Measurements from ENCODE around the gene RGS19.

Gene RGS19

DNA sequence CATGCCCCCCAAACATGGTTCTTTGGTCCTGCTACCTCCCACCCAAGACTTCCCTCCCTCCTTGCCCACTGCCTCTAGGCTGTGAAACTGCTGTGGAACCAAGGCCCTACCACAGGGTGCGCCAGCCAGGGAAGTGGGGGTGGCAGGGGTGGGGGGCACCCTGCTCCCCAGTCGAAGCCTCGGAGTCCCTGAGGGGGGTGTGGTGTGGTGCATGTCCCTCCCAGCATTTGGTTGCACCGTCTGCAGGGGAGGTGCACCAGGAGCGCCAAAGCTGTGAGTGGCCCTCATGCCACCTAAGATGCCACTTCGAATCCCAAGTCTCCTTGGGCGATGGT is 1.8 kb downstream of the RGS19 start:
- DNase-seq (ENCODE audit: low read depth, low spot score), result no peak

DNA sequence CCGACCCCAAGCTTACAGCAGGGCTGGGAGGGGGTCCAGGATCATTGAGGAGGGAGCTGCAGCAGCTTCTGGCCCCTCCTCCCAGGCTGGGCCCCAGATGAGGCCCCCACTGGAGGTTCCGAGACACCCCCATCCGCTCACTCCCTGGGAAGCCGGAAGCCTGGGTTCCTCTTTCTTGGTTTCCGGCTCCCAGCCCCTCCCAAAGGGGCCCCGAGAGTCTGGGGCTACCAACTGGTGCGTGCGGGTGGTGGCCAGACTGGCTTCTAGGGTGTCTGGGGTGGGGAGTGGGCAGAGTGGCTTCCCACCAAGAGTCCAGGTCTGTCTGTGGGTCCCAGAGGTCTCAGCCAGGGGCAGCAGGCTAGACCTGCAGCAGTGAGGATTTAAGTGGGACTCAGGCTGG is 2.2 kb downstream of the RGS19 start:
- no peak for DNase-seq (ENCODE audit: low read depth, low spot score)

DNA sequence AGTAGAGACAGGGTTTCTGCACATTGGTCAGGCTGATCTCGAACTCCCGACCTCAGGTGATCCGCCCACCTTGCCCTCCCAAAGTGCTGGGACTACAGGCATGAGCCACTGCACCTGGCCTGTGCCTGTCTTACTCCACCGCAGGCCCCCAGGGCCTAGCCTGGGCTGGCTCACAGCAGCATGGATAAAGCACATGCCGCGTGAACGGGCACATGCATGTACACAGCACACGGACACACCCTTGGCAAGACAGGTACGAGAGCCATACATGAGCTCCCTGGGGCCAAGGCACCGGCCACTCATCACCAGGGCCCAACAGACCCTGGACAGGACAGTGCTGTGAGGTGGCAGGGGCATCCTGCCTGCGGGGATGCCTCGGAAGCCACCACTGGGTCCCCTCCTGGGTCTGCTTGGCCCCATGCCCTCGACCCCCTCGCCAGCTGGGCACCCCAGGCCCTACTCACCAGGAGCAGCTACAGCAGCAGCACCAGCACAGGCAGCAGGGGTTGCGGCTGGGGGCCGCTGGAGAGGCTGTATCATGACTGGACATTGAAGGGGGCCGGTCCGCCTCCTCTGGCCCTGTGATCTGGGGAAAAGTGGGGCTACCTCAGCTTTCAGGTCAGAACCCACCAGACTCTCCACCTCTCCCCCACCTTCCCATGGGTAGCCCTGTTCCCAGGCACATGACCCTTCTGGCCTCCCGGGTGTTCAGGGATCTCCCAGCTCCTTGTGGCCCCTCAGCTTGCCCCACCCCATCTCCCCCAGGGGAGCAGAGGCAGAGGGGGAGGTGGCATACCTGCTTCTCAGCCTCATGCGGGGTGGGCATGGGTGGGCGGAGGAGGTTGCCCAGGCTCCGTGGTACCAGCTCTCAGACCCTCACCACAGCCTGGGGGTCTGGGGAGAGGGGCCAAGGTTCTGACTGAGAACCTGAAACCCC is 3.0 kb downstream of the RGS19 start:
- DNase-seq (ENCODE audit: low read depth, low spot score), result no peak

DNA sequence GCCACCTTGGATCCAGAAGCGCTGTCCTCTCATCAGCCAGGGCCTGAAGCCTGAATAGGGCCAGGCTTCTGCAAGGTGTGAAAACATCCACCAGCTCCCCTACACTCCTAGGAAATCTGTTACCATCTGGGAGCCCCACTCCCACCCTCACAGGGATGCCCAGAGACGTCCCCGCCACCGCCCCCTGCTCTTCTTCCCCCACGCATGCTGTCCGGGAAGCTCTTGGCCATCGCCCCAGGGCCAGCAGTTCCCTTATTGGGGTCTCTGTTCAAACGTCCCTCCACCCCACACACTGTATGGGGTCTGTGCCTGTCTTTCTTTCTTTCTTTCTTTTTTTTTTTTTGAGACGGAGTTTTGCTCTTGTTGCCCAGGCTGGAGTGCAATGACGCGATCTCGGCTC is 3.8 kb downstream of the RGS19 start:
- DNase-seq (ENCODE audit: low read depth, low spot score), result no peak

DNA sequence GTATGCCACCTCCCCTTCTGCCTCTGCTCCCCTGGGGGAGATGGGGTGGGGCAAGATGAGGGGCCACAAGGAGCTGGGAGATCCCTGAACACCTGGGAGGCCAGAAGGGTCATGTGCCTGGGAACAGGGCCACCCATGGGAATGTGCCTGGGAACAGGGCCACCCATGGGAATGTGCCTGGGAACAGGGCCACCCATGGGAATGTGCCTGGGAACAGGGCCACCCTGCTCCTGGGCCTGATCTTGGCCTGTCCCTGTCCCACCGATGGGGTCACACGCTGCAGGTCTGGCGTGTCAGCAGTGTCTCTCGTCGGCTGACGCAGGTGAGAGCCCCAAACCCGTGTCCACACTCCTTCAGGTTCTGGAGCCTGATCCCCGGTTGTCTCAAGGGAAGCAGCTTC is 4.4 kb downstream of the RGS19 start:
- no peak for DNase-seq (ENCODE audit: low read depth, low spot score)

DNA sequence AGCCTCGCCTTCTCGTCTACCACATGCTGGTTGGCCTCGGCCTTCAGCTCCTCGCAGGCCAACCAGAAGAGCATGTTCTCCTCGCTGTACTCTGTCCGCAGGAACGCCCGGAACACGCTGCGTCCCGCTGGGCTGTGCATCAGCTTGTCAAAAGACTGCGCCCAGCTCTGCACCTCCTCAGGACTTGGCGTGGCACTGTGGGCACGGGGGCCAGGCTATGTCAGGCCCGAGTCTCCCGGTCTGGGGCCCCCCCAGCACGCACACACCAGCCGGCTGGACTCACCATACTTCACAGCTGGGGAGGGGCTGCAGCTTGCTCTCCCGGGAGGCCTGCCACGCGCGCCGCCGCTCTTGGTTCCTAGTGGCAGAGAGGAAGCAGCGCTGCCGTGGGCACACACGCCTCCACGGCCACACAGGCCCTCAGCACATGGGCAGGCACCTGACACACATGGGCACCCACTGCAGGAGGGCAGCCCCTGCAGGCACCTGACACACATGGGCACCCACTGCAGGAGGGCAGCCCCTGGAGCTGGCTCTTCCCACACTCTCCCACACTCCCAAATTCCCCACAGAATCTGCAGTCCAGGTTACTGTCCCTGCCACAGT is 5.0 kb downstream of the RGS19 start:
- no peak for DNase-seq (ENCODE audit: low read depth, low spot score)

DNA sequence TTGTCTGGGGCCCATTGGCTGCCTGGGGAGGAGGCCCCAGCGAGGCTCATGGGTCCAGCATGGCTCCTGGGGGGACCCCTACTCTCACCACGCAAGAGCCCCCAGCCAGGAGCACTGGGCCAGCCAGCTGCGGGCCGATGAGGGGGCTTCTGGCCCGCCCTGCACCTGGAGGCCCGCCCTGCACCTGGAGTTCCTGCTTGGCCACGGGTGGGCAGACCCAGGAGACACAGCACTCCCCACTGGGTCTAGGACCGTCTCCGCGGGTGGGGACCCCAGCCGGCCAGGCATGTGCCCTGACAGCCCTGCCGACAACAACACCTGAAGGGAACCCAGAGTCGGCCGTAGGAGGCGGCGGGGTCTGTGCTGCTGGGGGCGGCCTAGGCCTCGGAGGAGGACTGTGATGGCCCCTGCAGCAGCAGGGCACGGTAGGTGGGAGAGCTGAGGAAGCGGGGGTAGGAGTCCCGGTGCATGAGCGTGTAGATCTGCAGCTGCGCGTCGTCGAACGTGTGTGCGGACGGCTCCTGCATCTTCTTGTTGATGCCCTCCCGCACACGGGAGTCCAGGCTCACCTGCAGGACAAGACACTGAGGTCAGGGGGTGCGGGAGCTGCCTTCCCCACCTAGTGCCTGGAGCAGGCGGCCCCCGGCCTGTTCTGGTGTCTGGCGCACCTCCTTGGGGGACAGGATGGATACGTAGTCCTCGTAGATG is 5.7 kb downstream of the RGS19 start:
- DNase-seq (ENCODE audit: low read depth, low spot score), result no peak

DNA sequence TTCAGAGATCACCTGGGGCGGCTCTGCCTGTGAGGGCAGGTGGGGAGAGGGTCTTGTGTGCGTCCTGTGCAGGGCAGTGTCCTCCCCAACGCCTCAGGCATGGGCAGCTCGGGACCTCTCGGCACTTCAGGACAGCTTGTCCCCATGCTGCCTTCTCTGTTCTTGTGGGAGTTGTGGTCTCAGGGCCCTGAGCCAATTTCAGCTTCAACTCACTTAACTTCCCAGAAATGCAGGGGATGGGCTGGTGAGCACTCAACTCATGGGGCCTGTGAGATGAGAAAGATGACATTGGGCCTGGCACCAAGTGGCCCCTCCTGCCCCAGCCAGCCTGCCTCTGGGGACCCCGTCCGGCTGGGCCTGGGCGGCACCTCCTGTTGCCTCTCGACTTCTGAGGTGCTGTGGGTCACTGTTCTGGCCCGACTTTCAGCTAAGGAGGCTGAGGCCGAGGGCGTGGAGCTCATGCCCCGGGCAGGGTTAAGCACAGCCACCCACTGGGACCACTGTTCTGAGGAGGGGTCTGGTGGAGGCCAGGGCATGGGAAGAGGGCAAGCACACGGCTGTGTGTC is 6.7 kb downstream of the RGS19 start:
- DNase-seq (ENCODE audit: low read depth, low spot score), result no peak

DNA sequence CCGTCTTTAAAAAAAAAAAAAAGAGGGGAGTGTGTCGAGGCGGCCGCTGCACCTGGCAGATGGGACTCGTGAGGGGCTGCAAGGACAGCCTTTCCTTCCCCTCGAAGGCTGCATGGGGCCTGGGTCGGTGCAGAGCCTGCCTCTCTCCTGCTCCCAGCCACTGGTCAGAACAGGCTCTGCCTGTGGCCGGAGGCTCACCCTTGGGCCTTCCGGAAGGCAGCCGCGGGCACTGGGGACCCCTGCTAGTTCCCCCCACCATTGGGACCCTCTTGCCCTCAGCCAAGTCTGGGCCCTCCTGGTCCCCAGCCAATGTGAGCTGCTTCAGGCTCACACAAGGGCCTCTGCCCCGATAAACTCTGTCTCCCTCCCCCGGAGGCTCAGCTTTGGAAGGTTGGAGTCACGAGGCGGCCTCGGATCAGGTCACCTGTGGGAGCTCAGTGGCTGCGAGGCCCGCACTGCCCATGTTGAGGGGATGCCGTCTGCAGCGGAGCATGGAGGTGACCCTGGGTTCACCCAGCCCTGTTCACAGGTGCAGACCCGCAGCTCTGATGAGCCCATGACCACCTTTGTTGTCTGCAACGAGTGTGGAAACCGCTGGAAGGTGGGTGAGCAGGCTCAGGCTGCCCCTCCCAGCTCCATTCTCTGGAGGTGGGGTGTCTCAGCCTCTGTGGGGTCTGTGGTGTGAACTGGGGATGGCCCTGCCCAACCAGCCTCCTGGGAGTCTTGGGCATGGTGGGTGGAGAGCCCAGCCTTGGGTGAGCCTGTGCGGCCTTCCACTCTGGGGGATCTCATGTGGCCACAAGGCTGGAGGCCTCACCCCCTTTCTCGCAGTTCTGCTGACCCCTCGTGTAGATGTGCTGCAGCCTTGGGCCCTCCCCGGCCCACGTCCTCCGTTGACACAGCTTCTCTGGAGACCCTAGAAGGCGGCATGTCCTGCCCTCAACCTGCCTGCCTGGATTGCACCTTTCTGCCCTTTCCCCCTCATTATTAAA is 7.7 kb downstream of the RGS19 start:
- no peak for DNase-seq (ENCODE audit: low read depth, low spot score)

DNA sequence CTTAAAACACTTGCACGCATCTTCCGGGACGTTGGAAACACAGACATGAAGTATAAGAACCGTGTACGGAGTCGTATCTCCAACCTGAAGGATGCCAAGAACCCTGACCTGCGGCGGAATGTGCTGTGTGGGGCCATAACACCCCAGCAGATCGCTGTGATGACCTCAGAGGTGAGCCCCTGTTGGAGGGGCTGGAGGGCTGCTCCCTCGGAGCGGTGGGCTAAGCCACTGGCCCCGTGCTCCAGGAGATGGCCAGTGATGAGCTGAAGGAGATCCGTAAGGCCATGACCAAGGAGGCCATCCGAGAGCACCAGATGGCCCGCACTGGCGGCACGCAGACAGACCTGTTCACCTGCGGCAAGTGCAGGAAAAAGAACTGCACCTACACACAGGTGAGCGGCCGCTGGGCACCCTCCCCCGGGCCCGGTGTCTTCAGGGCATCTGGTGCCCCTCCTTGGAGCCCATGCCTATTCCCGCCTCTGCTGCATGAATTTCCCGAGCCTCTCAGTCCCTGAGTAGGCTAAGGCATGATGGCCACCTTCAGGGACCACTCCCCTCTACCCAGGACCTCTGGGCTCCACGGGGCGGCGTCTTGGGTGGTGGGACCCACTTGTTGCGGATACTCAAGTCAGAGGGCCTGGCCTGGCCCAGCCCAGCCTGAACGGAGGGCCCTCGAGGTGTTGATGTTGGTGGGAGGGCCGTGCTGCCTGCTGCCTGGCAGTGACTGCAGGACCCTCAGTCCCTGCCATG is 8.9 kb downstream of the RGS19 start:
- DNase-seq (ENCODE audit: low read depth, low spot score), result no peak

DNA sequence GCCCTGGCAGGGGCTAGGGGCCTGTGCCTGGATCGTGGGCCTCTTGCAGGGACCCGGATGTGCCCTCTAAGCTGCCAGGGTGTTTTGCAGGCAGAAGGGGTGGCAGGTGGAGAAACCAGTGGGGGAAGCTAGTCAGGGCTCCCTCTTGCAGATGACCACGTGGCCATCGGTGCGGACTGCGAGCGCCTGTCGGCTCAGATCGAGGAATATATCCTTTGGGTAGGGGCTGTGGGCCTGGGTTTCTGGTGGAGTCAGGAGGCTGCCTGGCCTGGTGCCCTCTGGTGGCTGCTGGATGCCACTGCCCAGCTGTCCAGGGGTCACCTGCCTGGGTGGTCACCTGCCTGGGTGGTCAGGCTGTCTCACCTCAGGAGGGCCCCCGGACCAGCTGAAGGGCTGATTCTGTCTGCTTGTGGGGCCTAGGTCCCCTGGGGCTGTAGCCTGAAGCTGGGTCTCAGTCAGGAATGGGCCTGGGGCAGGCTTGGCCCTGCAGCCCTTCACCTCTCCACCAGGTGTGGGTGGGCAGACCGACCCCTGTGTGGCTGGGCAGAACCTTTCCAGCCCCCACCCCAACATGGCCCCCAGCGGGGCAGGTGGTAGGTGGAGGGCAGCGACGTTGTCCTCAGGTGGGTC is 9.6 kb downstream of the RGS19 start:
- no peak for DNase-seq (ENCODE audit: low read depth, low spot score)

DNA sequence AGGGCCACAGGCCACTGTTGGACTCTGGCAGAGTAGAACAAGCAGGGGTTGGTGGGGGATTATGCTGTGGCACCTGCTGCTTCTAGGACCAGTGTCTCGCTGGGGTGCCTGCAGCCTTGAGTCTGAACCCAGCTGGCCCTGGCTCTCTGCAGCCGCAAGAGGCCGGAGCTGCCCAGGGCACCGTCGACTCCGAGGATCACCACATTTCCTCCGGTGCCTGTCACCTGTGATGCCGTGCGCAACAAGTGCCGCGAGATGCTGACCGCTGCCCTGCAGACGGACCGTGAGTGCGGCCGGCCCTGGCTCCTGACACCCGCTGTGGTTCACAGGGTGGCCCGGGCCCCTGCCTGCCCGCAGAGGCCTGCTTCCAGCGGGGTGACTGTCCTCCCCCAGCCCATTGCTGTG is 10.1 kb downstream of the RGS19 start:
- no peak for DNase-seq (ENCODE audit: low read depth, low spot score)

DNA sequence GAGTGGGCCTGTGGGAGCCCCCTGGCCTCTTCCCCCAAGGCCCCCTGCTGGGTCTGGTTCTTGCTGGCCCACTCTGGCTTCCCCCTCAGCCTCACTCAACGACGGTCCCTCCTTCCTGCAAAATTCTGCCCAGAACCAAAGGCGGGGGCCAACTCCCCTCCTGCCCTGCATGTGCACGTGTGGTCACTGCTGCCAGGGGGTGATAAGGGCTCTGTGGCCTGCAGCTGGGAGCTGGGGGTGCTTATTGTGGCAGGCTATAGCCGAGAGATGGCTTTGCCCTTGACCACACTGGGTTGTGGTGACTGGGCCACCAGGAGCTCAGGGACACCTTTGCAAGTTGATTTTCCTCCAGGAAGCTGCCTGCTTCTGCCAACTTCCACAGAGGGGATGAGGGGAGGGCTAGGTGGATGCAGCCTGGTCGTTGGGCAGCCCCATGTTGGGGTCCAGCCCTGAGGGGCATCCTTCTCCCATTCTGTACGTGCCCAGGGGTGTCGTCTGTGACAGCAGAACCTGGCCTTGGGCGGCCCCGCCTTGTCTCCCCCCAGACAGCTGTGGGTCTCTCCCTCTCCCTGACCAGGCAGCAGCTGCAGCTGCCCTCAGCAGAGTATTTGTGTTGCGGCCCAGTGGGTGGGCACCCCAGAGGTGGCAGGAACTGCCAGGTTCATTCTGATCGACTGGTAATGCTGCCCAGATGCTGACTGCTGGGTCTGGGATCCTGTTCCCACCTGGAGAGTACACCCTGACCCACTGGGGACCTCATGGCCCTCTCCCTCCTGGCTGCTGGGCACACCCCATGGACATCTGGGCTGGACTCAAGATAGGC is 10.7 kb downstream of the RGS19 start:
- DNase-seq (ENCODE audit: low read depth, low spot score), result no peak

DNA sequence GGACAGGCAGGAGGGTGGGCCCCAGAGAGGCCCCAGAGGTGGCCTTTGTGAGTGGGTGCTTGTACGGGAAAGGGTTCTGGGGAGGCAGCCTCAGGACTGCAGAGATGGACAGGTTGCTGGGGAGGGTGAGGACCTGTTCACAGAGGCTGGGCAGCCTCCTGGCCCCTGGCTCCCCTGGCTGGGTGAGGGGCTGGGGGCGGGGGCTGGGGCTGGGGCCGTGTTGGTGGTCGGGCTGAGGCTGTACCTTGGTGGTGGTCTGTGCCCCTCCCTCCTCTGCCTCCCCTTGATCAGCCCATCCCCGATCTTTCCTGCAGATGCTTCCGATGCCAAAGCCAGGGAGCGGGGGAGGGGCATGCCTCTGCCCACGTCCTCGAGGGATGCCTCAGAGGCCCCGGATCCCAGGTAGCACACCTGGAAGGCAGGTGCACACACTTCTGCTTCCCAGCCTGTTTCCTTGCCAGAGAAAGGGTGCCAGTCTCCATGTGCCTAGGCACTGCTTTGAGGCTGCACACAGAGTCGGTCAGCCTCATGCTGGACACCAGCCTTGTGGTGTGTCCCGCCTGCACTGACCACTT is 11.5 kb downstream of the RGS19 start:
- DNase-seq (ENCODE audit: low read depth, low spot score), result no peak

DNA sequence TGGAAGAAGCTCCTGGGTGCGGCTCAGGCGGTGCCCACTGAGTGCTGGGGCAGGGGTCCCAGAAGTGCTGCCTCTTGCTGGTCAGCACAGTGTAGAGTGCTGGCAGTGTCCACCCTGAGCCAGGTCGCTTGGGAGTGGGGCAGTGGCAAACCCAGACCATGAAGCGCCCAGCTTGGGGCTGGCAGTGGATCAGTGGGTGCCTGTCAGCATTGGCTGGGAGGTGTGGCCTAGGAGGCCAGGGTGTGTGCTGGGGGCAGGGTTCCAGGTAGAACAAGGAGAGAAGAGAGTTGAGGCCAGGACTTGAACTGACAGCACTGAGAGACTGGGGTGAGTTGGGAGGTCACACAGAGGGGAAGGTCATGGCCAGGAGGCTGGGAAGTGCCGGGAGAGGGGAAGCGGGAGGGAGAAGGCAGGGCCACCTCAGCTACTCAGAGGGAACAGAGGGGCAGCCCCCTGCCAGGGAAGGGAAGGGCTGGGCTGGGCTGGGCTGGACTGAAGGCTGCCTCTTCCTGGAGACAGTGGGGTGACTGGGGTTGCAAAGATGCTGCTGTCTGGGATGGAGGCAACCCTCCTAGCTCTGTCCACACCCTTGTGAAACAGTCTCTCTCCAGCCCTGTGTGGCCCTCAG is 12.2 kb downstream of the RGS19 start:
- no peak for DNase-seq (ENCODE audit: low read depth, low spot score)

DNA sequence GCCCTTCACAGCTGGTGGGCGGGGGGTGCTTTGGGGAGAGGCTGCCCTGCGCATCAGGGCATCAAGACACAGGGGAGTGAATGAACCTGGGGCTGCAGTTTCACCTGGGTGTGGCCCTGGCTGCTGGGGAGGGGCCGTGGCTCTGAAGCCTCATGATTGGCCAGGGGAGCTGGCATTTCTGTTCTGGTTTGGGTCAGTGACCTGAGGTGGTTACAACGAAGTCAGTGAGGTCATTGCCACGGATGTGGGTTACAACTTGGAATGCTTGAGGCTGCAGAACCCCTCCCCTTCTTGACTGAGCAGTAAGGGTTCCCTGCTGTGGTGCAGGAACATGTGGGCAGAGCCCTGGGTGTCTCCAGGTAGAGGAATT is 13.4 kb downstream of the RGS19 start:
- no peak for DNase-seq (ENCODE audit: low read depth, low spot score)

DNA sequence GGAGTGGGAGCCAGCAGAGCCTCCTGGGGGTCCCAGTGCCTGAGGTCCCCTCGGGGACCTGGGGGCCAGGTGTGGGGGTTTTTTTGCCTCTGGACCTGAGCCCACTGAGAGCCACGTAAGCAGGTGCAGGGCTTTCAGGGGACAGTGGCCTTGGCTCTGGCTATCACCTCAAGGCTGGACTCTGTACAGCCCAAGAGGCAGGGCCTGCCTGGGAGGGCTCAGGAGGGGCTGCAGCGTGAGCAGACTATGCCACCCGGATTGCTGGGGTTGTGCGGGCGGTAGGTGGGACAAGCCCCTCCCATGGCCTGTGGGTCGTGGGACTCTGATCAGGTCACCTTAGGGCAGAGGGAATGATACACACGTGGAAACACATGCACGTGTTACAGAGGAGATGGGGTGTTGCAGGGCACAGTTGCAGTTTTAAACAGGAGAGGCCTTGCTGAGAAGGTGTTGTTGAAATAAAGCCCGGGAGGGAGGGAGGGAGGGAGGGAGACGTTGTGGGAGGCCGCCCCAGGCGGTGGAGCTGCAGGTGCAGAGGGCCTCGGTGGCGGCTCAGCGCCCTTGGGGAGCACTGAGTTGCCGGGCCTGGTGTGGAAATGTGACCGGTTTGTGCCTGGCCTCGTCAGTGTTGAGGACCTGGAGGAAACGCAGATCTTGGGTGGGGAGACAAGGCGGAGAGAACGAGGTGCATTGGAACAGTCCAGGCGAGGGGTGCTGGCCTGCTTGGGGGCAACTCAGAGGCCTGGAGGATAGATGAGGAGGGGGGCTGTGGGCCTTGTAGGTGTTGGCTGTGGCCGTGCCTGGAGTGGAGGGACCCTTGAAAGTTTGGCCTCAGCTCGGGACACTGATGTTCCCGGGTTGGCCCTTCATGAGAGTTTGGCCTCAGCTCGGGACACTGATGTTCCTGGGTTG is 14.0 kb downstream of the RGS19 start:
- DNase-seq (ENCODE audit: low read depth, low spot score), result no peak

Measured in brain pericyte (primary cell).